Measurements from ENCODE around the gene CHRNA3.

DNA sequence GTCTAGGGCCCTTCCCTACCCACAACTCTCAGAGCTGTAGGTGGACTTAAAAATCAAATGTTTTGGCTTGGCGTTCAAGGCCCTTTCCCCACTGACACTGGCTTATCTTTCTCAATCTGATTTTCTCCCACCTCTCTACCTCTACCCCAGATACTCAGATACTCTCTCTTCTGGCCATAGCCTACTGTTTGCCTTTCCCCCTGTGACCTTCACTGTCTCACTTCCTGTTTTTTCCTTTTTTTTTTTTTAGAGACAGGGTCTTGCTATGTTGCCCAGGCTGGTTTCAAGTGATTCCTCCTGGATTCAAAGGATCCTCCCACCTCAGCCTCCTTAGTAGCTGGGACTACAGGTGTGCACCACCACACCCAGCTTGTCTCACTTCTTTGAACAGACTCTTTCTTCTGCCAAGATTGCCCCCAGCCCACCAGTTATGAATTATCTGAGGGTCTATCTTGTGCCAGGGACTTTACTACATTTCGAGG lies 15.6 kb upstream of the CHRNA3 start:
- TF ChIP-seq, protein P1, sequence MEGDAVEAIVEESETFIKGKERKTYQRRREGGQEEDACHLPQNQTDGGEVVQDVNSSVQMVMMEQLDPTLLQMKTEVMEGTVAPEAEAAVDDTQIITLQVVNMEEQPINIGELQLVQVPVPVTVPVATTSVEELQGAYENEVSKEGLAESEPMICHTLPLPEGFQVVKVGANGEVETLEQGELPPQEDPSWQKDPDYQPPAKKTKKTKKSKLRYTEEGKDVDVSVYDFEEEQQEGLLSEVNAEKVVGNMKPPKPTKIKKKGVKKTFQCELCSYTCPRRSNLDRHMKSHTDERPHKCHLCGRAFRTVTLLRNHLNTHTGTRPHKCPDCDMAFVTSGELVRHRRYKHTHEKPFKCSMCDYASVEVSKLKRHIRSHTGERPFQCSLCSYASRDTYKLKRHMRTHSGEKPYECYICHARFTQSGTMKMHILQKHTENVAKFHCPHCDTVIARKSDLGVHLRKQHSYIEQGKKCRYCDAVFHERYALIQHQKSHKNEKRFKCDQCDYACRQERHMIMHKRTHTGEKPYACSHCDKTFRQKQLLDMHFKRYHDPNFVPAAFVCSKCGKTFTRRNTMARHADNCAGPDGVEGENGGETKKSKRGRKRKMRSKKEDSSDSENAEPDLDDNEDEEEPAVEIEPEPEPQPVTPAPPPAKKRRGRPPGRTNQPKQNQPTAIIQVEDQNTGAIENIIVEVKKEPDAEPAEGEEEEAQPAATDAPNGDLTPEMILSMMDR (IDR thresholded peaks at IDR 0.05; ENCODE audit: poor library complexity, severe bottlenecking): no peak
- no peak for TF ChIP-seq MXI1 (conservative IDR thresholded peaks at IDR 0.05; ENCODE audit: poor library complexity, severe bottlenecking)
- no peak for TF ChIP-seq POLR2AphosphoS5 (IDR thresholded peaks at IDR 0.05)
- TF ChIP-seq EZH2 (IDR thresholded peaks at IDR 0.05; ENCODE audit: borderline replicate concordance, insufficient read depth, low read length, poor library complexity, severe bottlenecking): no peak
- TF ChIP-seq TAF1 (IDR thresholded peaks at IDR 0.05; ENCODE audit: low read depth): no peak
